GM18498 (cell line): ENCODE data around the gene COX7A2.

Experiments
- ATAC-seq: cut with Tn5 transposase; IDR thresholded peaks from one replicate; pipeline ENCODE4 v1.9.1; 2021; ENCODE audit warnings: mild to moderate bottlenecking, moderate library complexity; ENCODE audit not compliant: unreplicated experiment

The COX7A2 gene, protein sequence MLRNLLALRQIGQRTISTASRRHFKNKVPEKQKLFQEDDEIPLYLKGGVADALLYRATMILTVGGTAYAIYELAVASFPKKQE

DNA sequence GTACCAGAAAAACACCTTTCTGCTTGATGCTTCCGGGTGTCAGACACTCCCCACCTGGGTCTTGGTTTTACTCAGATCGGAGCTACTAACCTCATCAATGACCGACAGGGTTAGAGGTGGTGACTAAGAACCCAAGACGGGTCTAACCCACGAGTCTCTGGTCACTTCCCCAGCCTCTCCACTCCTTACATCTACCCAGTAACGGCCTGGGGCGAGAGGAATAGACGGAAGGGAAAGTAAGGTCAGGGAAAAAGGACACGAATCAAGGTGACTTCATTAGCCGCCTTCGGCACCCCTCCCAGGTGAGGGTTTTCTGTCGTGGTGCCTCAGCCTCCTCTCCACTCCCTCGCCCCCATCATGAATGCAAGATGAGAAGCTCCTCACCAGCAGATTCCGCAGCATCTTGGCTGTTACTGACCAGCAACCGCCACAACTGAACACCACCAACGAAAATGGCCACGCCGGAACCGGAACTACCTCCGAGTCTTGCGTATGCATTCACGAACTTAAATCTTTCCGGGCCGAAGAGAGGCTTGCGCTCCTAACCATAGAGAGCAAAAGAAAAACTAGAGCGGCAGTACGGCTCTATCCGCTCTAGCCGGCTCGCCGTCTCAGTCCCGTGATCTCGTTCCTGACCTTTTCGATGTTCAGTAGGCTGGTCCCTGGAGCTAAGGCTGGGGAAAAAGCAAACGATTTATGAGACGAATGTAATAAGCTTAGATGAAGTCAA is at the start of gene COX7A2:
Gene COX7A2 (minus strand): TSS at position 469 of the 730 bp plus-strand sequence. CDS start 67 bp downstream, at position 402.
- peak; percentile 97 for ATAC-seq

DNA sequence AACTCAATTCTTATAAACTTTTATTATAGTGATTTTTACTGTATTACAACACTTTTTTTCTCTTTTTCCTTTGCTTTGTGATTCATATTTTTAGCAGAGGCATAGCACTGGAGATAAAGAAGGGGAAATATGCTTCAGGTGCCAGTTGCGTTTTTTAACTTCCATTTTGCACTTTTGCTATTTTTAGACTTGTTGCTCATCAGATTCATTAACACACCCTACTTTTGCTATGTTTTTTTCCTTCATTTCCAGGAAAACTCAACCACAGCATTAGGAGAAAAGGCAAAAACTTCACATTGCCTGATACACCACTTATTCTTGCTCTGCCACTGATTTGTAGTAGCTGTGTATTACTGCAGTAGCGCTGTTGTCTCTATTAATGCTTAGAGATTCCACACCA is 49.0 kb upstream of the COX7A2 start:
- ATAC-seq = no peak

DNA sequence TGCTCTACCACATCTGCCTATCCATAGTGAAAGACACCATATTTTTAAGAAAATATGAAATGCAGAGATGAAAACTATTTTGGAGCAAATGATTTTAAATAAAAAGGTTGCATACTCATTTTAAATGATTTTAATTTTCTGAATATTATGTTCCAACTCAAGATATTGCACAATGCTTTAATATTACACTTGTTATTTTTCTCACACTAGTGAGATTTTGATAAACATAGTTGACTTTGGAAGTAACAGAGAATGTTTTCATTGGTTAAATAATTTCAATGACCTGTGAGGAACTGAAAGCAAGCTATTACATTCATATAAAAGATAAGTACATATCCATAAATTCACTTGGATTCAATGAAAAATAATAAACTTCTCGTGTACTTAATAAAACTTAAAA is 48.1 kb upstream of the COX7A2 start:
- no peak for ATAC-seq

DNA sequence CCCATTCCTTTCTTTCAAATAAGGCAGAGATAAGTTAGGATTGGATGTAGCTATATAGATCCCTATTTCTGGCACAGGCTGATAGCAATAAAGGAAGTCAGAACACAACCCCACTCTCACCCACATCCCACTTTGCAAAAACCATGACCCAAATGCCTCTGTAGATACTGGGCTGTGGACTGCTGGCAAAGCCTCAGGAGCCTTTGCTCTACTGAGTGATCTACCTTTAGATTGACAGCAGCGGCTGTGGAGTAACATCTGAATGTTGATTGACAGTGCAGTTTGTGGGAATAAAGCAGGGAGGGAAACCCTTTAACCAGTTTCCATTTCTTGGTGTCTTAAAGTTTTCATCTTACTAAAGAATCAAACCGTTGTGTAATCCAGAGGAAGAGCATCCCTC is 47.7 kb upstream of the COX7A2 start:
- ATAC-seq = no peak

DNA sequence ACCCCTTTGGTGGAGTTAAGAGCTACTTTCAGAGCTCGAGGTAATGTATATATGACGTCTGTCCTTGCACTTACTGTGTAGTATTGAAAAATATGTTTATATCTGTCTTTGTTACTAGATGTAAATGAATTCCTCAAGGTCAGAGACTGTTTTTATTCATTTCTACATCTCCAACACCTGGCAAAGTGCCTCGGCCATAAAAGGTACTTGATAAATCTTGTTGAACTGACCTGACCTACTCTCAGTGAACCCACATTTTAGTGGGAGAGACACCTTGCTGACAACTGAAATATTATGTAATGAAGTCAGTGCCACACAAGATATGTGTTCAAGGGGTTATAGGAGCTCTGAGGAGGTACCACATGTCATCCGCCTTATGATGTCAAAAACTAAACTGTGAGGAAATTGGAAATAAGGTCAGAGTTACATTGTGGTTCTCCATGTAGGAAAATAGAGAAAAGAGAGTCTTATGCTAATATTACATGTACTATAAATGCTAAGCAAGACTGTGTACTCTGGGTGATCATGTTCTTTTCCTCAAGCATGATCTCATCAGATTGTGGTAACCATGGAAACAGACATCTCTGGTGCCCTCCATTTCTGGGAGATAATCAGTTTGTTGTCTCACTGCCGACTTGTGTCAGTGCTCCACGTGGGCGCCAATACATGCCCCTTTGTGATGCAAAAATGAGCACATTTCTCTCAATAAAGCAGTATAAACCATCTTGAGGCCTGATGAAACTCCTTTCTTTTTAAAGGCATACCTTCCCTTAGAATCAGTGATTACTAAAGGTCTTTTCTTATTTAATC is 46.7 kb upstream of the COX7A2 start:
- no peak for ATAC-seq

DNA sequence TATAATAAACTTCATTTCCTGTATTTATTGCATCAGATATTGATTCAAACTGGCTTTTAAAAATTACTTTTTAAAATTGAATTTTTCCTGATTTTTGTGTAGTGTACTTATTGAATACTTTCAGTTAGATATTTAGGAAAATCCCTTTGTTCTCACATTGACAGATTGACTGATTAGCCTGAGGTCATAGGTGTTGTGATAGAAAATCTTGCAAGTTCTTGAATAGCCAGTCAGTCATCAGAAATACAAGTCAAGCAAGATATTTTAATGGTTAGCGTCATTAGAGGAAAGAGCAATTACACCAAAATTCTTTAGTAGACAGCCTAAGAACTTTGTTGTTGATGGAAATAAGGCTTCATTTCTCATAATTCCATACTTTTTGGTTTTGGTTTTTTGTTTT is 44.4 kb upstream of the COX7A2 start:
- ATAC-seq = no peak

DNA sequence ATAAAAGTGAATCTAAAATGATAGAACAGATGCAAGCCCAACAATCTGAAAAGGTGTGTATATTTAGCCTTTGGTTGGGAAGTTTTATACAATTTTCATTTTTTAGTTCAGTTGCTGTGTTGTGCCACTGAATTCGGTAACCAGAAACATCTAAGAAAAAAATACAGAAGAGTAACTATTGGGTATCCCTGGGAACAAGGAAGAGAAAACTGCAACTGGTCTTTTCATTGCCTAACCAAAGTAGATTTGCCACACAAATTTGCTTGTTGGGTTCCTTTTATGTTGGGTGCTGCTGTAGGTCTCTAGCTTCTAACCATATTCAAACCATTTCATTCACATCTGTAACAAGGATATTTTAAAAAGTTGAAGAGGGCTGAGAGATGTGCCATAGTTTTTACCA is 43.8 kb upstream of the COX7A2 start:
- ATAC-seq = no peak

DNA sequence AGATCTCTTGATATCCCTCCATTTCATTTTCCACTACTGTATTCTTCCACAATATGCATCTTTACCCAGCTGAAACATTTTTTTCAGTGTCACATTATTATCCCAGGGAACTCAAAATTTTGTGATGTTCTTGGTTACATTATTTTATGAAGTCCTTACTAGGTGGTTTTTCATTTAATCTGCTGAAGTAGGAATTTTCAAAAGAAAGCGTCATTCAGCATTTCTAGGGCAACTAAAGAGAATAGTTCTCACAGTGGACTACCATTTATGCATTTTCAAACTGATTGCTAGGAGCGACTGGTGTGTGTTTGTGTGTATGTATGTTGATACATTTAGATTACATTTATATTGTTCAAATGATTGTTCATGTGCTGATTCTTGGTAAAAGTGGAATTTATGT is 43.4 kb upstream of the COX7A2 start:
- ATAC-seq = no peak

DNA sequence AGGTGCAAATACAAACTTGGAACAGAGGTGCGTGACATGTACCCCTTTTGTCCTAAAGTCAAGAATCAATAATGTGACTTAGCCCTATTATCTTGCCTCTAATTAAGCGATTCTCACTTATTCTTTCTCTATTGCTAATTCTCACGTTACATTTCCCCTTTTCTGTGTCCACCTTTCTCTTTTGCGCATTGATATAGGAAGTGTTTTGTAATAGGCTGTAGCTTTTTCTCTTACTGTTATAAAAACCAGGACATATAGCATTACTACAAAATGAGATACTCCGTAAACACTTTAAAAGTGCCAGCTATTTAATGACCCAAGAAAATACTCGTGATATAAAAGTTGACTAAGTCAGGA is 41.7 kb upstream of the COX7A2 start:
- peak; percentile 14 for ATAC-seq

DNA sequence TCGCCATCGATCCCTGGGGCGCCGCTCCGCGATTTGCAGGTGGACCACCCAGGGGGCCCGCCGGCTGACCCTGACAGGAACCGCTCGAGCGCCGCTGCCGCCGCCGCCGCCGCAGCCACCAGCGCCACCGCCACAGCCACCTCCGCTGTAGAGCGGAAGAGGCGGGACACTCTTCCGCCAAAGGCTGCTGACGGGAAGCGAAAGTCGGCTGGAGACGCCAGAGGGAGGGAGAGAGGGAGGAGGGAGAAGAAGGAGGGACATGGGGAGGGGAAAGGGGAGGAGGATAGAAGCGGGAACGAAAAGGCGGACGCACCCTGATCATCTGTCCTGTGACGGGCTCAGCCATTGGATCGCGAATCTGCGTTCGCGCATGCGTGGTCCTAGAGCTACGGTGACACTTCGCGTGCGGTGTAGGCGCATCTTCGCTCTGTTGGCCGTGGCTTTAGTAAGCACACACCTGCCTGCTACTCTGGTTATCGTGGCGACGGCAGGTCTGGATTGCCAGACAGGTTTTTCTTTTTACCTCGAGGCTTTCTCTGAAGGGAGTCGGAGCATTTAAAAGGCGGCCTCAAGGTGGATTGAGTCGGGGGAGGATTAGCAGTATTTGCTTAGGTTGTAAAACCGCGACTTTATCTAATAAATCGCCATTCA is 41.2 kb upstream of the COX7A2 start, which contains the start of gene TMEM30A:
Gene TMEM30A (minus strand): TSS at position 161 of the 651 bp plus-strand sequence. CDS start 154 bp downstream, at position 7.
- ATAC-seq = peak; percentile 89

DNA sequence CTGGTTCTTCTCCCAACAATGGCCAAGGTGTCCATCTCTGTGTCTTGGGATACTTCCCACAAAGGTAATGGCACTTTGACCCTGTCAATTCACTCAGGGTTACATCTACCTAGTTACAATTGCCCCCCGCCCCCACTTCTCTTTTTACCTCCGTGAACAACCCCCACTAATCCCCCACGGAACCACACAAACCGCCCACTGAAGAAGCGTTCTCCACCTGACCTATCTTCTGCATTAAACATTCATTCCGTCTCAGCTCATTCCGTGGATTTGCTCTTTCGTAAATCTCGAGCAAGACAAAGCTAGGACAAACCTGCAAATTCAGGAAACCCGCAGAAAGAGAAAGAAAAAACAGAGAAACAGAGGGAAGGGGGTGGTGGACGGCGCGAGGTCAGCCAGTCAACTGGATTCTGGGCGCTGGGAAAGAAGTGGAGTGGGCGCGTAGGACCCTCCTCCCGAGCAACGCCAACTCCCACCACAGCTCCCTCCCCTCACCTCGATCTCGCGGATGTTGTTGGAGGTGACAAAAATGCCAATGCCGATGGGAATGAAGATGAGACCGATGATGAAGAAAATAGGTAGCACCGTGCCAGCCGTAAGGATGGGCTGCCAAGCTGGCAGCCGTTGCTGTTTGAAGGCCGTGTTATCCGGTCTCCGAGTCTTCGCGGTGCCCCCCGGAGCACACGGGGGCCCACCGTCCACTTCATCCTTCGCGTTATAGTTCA is 40.5 kb upstream of the COX7A2 start:
- no peak for ATAC-seq

DNA sequence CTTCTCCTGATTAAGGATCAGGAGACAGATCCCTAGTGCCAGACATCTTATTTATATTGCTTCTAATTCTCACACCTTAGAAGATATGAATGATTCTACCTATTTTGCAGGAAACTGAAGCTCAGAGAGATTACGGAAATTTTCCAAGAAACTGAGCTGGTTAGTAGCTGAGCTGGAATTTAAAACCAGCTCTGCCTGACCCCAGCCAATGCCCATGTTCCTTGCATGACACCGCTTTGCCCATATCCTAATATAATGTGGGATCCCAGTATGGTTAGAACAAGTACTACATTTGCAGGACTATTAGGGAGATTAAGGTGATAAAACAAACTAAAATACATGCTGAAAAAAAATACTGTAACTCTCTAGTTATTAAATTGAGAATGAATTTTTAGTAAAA is 39.1 kb upstream of the COX7A2 start:
- no peak for ATAC-seq

DNA sequence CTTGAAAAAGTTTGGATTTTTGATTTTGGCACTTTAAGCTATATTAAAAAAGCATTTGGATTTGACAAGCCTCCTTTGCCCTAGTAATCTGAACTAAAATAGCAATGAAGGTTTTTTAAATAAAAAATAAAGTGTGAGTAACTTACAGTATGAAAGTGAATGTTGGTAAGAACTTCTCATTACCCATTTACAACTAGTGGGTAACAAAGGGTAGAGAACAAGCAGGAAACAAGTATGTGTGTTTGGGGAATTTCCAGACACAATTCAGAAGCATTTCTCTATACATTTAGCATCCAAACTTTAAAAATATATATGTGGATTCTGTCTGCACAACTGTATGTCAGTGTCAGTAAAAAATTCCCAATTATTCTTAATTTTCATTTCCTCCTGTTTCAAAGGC is 38.1 kb upstream of the COX7A2 start:
- ATAC-seq = no peak

DNA sequence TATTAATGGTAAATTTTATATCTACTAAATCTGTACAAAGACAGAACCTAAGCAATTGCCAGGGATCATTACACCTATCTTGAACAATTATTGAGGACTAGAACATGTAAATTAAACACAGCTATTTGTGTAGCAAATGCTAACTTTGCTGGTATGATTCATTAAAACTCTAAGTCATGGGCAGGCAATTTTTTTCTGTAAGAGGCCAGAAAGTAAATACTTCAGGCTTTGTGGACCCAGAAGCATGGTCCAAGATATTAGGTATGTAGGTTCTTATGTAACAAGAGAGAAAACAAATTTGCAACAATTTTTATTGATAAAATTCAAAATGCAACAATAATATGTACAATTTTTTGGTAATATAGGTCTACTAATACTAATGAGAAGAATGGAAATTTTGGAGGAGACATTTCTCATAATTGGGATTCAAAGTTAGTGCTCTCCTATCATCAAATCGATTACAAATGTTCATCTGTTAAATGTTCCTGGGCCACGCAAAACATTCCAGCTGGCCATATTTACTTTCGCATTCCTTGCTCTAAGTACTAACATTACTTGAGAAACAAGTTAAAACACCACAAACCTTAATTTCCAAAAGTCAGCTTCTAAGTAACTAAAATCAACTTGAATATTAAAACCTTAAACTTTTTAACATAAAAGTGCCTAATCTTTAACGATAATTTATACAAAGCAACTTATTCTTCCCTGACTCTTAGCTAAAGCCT is 36.7 kb upstream of the COX7A2 start:
- ATAC-seq = no peak

DNA sequence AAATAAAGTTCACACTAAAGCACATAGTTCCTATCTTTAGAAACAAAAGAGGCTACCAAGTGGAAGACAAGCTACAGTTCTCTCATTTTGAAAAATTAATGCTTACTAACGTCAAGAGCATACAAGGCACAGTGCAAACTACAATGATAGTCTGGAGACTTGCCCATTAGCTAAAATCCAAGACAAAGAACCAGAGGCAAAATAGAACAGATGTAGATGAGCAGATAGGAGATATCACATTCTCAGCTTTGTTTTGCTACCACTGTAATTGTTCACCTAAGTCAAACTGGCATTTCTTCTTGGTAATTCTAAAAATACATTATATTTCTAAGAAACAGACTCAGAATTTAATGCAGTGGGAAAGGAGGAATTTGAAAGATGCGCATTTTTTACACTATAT is 35.8 kb upstream of the COX7A2 start:
- no peak for ATAC-seq

DNA sequence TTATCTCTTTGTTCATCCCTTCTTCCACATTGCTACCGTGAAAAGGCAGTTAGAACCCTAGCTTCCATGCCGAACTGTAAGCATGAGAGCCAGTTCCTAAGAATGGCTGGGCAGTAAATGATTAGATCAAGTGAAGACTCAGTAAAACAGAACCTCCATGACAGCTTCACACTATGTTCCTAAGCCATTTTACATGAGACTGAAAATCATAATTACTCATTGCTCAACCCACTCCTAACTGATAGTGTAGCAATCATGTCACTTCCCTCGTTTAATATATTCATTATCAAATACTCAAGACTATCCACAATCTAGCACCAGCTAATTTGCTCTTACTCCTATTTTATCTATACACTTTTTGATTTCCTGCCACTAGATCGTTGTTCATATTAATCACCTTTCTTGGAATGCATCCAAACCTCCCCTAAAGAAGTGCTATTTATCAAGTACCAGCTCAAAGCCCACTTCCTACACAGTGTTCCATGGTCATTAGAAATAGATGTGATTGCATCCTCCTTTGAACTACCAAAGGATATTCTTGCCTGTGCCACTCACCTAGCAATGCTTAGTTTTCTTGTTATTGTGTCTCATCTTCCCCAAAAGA is 35.0 kb upstream of the COX7A2 start:
- ATAC-seq = no peak

DNA sequence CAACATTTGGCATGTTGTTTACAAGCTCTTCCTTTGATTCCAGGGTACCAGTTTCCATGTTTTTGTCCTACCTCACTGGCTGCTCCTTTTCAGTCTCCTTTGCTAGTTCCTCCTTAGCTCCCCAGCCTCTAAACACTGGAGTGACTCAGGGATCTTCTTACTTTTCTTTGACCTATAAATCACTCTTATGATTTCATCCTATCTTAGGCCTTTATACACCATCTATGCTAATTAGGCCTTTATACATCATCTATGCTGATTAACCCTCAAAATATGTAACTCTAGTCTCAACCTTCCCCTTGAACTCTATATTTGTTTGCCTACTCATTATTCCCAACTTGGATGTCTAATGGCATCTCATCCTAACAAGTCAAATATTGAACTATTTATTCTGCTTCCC is 31.5 kb upstream of the COX7A2 start:
- ATAC-seq = no peak

DNA sequence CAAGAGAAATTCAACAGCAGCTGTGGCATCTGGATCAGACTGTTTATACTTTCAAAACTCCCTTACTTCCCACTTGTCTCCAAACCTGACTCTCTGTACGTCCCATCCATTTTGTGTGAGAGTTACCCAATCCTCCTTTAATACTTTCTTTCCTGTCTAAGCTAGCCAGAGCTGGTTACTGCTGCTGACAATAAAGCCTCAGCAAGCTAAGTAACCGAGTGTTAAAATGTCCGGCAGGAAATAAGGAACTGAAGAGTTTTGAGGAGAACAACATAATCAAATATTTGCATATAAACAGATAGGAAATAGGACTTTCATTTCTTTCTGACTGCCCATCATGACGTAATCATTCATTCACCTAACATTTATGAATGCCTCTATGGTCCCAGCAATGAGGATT is 29.4 kb upstream of the COX7A2 start:
- ATAC-seq = no peak

DNA sequence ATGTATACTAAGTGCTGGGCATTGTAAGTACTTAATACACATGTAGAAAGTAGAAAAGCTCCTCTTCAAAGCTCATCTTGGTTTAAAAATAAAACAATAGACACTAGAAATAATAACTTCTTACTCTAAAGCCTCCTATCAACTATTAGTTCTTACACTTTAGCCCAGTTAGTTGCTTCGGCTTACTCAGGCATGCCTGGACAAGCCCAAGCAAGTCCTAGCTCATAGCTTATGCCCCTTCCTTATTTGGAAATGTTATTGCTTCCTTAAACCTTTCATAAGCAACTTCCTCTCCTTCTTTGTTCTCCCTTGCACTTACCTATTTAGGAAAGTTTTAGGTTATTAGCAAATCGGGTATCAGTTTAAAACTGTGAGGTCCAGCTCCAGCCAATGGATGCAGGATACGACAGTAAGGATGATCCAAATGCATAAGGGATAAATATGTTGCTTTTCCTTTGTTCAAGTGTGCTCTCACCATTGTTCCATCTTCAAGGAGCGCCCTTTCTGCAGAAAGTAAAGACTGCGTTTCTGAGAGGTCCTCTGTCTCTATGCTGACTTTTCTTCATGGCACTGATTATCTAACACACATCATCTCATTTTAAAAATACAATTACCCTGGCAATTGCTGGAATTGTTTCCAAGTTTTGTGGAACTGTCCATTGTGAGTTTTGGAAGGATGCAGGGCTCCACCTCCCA is 28.7 kb upstream of the COX7A2 start:
- no peak for ATAC-seq
